Keratinocyte (primary cell): ENCODE measurements around the gene FOXP4. TPM values are rescaled to one million over a fixed set of nuclear protein-coding genes. Genes with fewer than 3 reads are reported as not detected.

ENCODE experiments used
- DNase-seq: peaks from one replicate; pipeline ENCODE4 v3.0.0-alpha.2; 2011; ENCODE audit warnings: low read depth, missing footprints, low spot score
- FAIRE-seq: peaks from 2 replicates; lab custom pipeline; 2011; peaks lifted over from hg19 to GRCh38; lab: Jason Lieb, UNC
- H2AFZ ChIP-seq: 2 replicates; pipeline ENCODE4 v1.6.0; 2012; ENCODE audit warnings: low read length, control low read depth, inconsistent platforms; ENCODE audit not compliant: control insufficient read depth
- H3K27ac ChIP-seq: 2 replicates; pipeline ENCODE4 v1.5.1; 2011; ENCODE audit warnings: low read length; ENCODE audit not compliant: control insufficient read depth, insufficient read depth
- H3K27me3 ChIP-seq: 3 replicates; pipeline ENCODE4 v1.6.0; 2011; ENCODE audit warnings: low read length; ENCODE audit not compliant: control insufficient read depth, insufficient read depth; ENCODE audit errors: extremely low read depth
- H3K36me3 ChIP-seq, 2 experiments: 2 replicates in 1 of 2; 3 replicates in 1 of 2; pipeline ENCODE4 v1.5.1; 2011; ENCODE audit warnings: low read length in 2 of 2, mild to moderate bottlenecking in 1 of 2; ENCODE audit not compliant: control insufficient read depth in 2 of 2, insufficient read depth in 2 of 2; ENCODE audit errors: extremely low read depth in 1 of 2
- H3K4me1 ChIP-seq: 3 replicates; pipeline ENCODE4 v1.5.1; 2011; ENCODE audit warnings: low read length; ENCODE audit not compliant: control insufficient read depth, insufficient read depth; ENCODE audit errors: extremely low read depth
- H3K4me2 ChIP-seq: 3 replicates; pipeline ENCODE4 v1.6.0; 2011; ENCODE audit warnings: low read depth, low read length; ENCODE audit not compliant: control insufficient read depth, insufficient read depth; ENCODE audit errors: extremely low read depth
- H3K4me3 ChIP-seq, 3 experiments: fragments of 200-600 bp in 1 of 3; sonication (generic) in 1 of 3; 2 replicates in 2 of 3; 3 replicates in 1 of 3; pipeline ENCODE4 v1.5.1; 2011 to 2016; ENCODE audit warnings: low read length in 3 of 3, mild to moderate bottlenecking in 3 of 3, control low read depth in 2 of 3, inconsistent platforms in 1 of 3, low read depth in 1 of 3, mixed read lengths in 1 of 3, mixed run types in 1 of 3, moderate library complexity in 1 of 3; ENCODE audit not compliant: control insufficient read depth in 2 of 3, insufficient read depth in 2 of 3; ENCODE audit errors: extremely low read depth in 1 of 3
- H3K79me2 ChIP-seq: 2 replicates; pipeline ENCODE4 v1.6.0; 2012; ENCODE audit warnings: low read length; ENCODE audit not compliant: control insufficient read depth, insufficient read depth
- H3K9ac ChIP-seq: 3 replicates; pipeline ENCODE4 v1.6.0; 2011; ENCODE audit warnings: low read length; ENCODE audit not compliant: control insufficient read depth, insufficient read depth; ENCODE audit errors: extremely low read depth
- H3K9me1 ChIP-seq: 3 replicates; pipeline ENCODE4 v1.6.0; 2011; ENCODE audit warnings: low read length; ENCODE audit not compliant: control insufficient read depth, insufficient read depth; ENCODE audit errors: extremely low read depth
- H3K9me3 ChIP-seq: 2 replicates; pipeline ENCODE4 v1.5.1; 2012; ENCODE audit warnings: low read depth, low read length; ENCODE audit not compliant: control insufficient read depth
- H4K20me1 ChIP-seq: 3 replicates; pipeline ENCODE4 v1.6.0; 2011; ENCODE audit warnings: low read length; ENCODE audit not compliant: control insufficient read depth, insufficient read depth; ENCODE audit errors: extremely low read depth
- EZH2 ChIP-seq: IDR thresholded peaks from one replicate; pipeline ENCODE4 v1.6.1; 2012; ENCODE audit warnings: inconsistent platforms, mild to moderate bottlenecking, low read length, moderate library complexity
- dilution Hi-C: fragments of 300-500 bp; cut with MboI; formaldehyde crosslinking; loops from one replicate; pipeline ENCODE4 v1.7.0; 2020; ENCODE audit warnings: low sequenced_read_pairs; ENCODE audit not compliant: extremely low pct_ligation_motif_present
- polyA plus RNA-seq, 5 experiments: library from polyadenylated mRNA; depleted of rRNA in 3 of 5; stranded (reverse) in 3 of 5; stranded (forward) in 1 of 5; unstranded in 1 of 5; fragments of >200 nt; gene quantifications; 1 replicate in 1 of 5; 2 replicates in 3 of 5; 3 replicates in 1 of 5; pipeline versions ENCODE4 v1.2.1 to v1.2.3, GENCODE V29; 2011 to 2012; ENCODE audit warnings: missing spikeins in 2 of 5, low read depth in 1 of 5, low replicate concordance in 1 of 5
- small RNA-seq, 3 experiments: library from RNA; depleted of rRNA; stranded (forward); fragments of <200 nt; gene quantifications; one replicate each; pipeline ENCODE3, GENCODE V24; 2012; ENCODE audit warnings: low read depth in 3 of 3, low replicate concordance in 1 of 3; ENCODE audit not compliant: insufficient read length in 3 of 3
- TF ChIP-seq, protein P1 (sequence below), 3 experiments: IDR thresholded peaks in 1 of 3; conservative IDR thresholded peaks in 1 of 3; optimal IDR thresholded peaks in 1 of 3; 2 replicates in 2 of 3; 3 replicates in 1 of 3; pipeline versions ENCODE3 to v1.5.1; 2011; ENCODE audit warnings: low read length in 3 of 3, mild to moderate bottlenecking in 3 of 3, moderate library complexity in 2 of 3, control low read depth in 1 of 3, inconsistent platforms in 1 of 3; ENCODE audit not compliant: insufficient read depth in 2 of 3; ENCODE audit errors: extremely low read depth in 1 of 3

The FOXP4 gene
- polyA plus RNA-seq, 1 donor (not counting 4 experiments of a cell fraction or from before 2014, with no cell fraction given) = 1.1 TPM

GRCh38 chr6:41651246-41651961 is 105.2 kb downstream of the FOXP4 start:
- H3K9me3 ChIP-seq = no peaks in the 10 kb centered on the region
- dilution Hi-C loops = no loop called here
- no peak overlapping the region for H3K9ac ChIP-seq
- H3K36me3 ChIP-seq = peaks cover 40 to 41% of the 10 kb centered on the region in 2 experiments
- no peak overlapping the region for H3K4me3 ChIP-seq
- no peak overlapping the region for H3K27ac ChIP-seq
- no peak overlapping the region for H3K4me2 ChIP-seq
- FAIRE-seq (no peak), DNase-seq (no peak)
- H3K4me1 ChIP-seq = no peaks in the 10 kb centered on the region
- TF ChIP-seq, protein P1, sequence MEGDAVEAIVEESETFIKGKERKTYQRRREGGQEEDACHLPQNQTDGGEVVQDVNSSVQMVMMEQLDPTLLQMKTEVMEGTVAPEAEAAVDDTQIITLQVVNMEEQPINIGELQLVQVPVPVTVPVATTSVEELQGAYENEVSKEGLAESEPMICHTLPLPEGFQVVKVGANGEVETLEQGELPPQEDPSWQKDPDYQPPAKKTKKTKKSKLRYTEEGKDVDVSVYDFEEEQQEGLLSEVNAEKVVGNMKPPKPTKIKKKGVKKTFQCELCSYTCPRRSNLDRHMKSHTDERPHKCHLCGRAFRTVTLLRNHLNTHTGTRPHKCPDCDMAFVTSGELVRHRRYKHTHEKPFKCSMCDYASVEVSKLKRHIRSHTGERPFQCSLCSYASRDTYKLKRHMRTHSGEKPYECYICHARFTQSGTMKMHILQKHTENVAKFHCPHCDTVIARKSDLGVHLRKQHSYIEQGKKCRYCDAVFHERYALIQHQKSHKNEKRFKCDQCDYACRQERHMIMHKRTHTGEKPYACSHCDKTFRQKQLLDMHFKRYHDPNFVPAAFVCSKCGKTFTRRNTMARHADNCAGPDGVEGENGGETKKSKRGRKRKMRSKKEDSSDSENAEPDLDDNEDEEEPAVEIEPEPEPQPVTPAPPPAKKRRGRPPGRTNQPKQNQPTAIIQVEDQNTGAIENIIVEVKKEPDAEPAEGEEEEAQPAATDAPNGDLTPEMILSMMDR (optimal IDR thresholded peaks at IDR 0.05 in 1 of 3, IDR thresholded peaks at IDR 0.05 in 1 of 3, conservative IDR thresholded peaks at IDR 0.05 in 1 of 3; ENCODE audit: extremely low read depth in 1 of 3, insufficient read depth in 2 of 3, low read length in 3 of 3) = no peak
- no peak for TF ChIP-seq EZH2
- H3K79me2 ChIP-seq = peaks cover 4% of the 10 kb centered on the region
- no peaks in the 10 kb centered on the region for H3K9me1 ChIP-seq
- no peaks in the 10 kb centered on the region for H3K27me3 ChIP-seq
- H4K20me1 ChIP-seq = peaks cover 3% of the 10 kb centered on the region
- H2AFZ ChIP-seq = no peak overlapping the region

Small RNA genes within 50 kb of the gene (small RNA-seq; reads per million reads assigned to genes)
- 0 reads per million in 3 experiments for gene MIR4641

Other genes with a start within 250 kb of the FOXP4 start
- not detected in 3 replicates for gene NCR2, start 210.8 kb upstream of the FOXP4 start, polyA plus RNA-seq
- 60.1 to 104 TPM (median 76.2 TPM) in 3 replicates for gene MDFI, start 92.1 kb downstream of the FOXP4 start, polyA plus RNA-seq
- gene TFEB, start 189.2 kb downstream of the FOXP4 start, polyA plus RNA-seq = 3.0 to 10.3 TPM (median 4.3 TPM) in 3 replicates
- gene PGC, start 201.0 kb downstream of the FOXP4 start, polyA plus RNA-seq = not detected in 3 replicates
- 2.0 to 2.5 TPM (median 2.0 TPM) in 3 replicates for gene FRS3, start 233.5 kb downstream of the FOXP4 start, polyA plus RNA-seq
- gene PRICKLE4, start 234.4 kb downstream of the FOXP4 start, polyA plus RNA-seq = 0.13 to 0.61 TPM (median 0.32 TPM) in 3 replicates
- 266 to 449 TPM (median 374 TPM) in 3 replicates for gene TOMM6, start 241.3 kb downstream of the FOXP4 start, polyA plus RNA-seq